GM12891 (cell line): Measurements from ENCODE around the gene CPLANE2.
A peak's percentile ranks its signal among the peaks of the same experiment; 100 is the strongest.
"Not testable (repeated sequence)": the region's sequence is repeated elsewhere in the genome, so short reads cannot be mapped to it uniquely, and the experiment has no call there.

Source experiments
- DNase-seq: peaks from one replicate; pipeline ENCODE4 v3.0.0; 2011; ENCODE audit warnings: low spot score; ENCODE audit not compliant: insufficient read length
- FAIRE-seq: peaks from 2 replicates; lab custom pipeline; 2011; peaks lifted over from hg19 to GRCh38; lab: Jason Lieb, UNC
- PAX5 ChIP-seq: IDR thresholded peaks from 2 replicates; pipeline ENCODE4 v1.6.1; 2011; ENCODE audit warnings: low read length, moderate library complexity, mild to moderate bottlenecking; ENCODE audit not compliant: insufficient read depth, severe bottlenecking
- POLR2A ChIP-seq: IDR thresholded peaks from 2 replicates; pipeline ENCODE4 v1.6.1; 2011; ENCODE audit warnings: low read depth, low read length, control low read depth
- POLR2AphosphoS5 ChIP-seq: IDR thresholded peaks from 2 replicates; pipeline ENCODE4 v1.6.1; 2011; ENCODE audit warnings: low read depth, low read length, control low read depth
- POU2F2 ChIP-seq: IDR thresholded peaks from 2 replicates; pipeline ENCODE4 v1.6.1; 2011; ENCODE audit warnings: low read depth, mild to moderate bottlenecking, control low read depth, low read length, moderate library complexity
- SPI1 ChIP-seq: IDR thresholded peaks from 2 replicates; pipeline ENCODE4 v1.6.1; 2011; ENCODE audit warnings: low read depth, low read length, control low read depth
- TAF1 ChIP-seq: IDR thresholded peaks from 2 replicates; pipeline ENCODE4 v1.6.1; 2011; ENCODE audit warnings: low read depth, low read length, control low read depth

Gene CPLANE2

DNA sequence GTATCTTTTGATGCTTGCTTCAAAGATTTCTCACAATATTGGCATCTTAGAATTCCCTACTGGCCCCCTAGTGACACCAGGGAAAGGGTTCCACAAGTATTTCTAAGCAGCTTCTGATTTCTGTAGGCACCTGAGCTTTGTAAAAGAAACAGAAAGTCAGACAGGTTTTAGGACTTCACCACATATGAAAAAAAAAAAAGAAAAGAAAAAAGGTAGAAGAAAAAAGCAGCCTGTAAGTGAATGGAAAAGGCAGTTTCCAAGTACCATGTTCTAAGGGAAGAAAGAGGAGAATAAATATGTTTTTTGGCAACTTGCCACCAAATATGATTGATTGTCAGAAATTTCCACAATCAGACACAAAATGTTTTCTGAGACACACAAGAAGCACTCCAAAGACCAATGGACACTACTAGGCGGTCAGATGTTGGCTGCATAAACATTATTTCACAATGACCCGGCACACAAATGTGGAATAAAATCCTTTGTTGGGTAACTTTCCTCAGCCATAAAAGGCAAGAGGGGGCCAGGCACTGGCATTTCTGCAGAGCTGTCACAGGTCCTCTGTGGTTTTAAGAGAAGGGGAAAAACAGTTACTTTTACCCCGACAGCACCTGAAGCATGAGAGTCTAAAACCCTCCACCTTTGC lies 12.7 kb upstream of the CPLANE2 start:
- DNase-seq = no peak

GRCh38 chr1:16248603-16249516 lies 11.9 kb upstream of the CPLANE2 start:
- TF ChIP-seq TAF1 = no peak
- TF ChIP-seq PAX5 = peak; percentile 62
- TF ChIP-seq POLR2AphosphoS5 = no peak
- 0 out of 2 replicates have a peak, but pooled peaks have one; percentile 2 for TF ChIP-seq SPI1
- DNase-seq (peak; percentile 56), FAIRE-seq (peak; percentile 87)

More for the DNA sequence above, 12.7 kb upstream of the CPLANE2 start:
- TF ChIP-seq TAF1 (no peak), PAX5 (no peak), SPI1 (no peak), POLR2A (no peak), POLR2AphosphoS5 (no peak), POU2F2 (no peak)
- FAIRE-seq = no peak

- DNase-seq (no peak), FAIRE-seq (no peak)
- TF ChIP-seq SPI1 = no peak
- TF ChIP-seq POU2F2 = no peak
- TF ChIP-seq POLR2A = no peak
- no peak for TF ChIP-seq POLR2AphosphoS5
- no peak for TF ChIP-seq TAF1
- TF ChIP-seq PAX5 = no peak
Observed at GRCh38 chr1:16248007-16248436, 11.0 kb upstream of the CPLANE2 start.

GRCh38 chr1:16247441-16247840 lies 10.5 kb upstream of the CPLANE2 start:
- no peak for TF ChIP-seq POLR2AphosphoS5
- TF ChIP-seq POLR2A = no peak
- no peak for TF ChIP-seq PAX5
- TF ChIP-seq POU2F2 = no peak
- DNase-seq (no peak), FAIRE-seq (no peak)

- DNase-seq = no peak
- no peak for TF ChIP-seq POLR2AphosphoS5
- no peak for TF ChIP-seq SPI1
- TF ChIP-seq PAX5 = no peak
- TF ChIP-seq POLR2A = no peak
- TF ChIP-seq TAF1 = no peak
- FAIRE-seq = no peak
Observed at GRCh38 chr1:16246961-16247360, 10.0 kb upstream of the CPLANE2 start.

DNA sequence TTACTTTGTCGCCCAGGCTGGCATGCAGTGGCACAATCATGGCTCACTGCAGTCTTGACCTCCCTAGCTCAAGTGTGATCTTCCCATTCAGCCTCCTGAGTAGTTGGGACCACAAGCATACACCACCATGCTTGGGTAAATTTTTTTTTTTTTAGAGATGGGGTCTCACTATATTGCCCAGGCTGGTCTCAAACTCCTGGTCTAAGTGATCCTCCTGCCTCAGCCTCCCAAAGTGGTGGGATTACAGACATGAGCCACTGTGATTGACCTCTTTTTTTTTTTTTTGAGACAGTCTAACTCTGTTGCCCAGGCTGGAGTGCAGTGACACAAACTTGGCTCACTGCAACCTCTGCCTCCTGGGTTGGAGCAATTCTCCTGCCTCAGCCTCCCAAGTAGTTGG lies 9.3 kb upstream of the CPLANE2 start:
- FAIRE-seq, DNase-seq: not testable (repeated sequence)

DNA sequence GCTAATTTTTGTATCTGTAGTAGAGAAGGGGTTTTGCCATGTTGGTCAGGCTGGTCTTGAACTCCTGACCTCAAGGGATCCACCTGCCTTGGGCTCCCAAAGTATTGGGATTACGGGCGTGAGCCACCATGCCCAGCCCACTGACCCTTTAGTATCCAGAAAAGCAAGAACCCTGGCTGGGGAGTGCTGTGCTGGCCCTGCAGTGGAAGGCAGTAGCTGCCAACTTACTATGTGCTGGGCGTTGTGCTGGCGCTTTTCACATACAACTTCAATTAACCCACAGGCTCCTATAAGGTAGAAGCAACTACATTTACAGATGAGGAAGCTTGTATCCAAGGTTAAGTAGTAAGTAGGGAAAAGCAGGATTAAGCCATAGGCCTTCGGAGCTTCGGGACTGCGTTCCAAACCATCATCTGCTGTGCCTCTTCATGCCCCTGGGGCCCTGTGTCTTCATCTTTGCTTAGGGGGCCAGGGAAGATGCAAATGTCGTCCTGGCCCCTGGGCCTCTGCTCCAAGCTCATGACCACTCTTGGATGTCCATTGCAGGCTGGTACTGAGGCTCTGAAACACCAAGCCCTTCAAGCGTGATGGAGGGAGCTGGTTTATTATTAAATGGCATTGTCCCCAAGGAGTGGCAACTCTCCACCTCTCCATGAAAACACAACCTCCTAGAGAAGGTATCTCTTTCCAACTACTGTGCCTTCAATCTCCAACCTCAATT lies 8.7 kb upstream of the CPLANE2 start:
- FAIRE-seq (no peak), DNase-seq (no peak)

DNA sequence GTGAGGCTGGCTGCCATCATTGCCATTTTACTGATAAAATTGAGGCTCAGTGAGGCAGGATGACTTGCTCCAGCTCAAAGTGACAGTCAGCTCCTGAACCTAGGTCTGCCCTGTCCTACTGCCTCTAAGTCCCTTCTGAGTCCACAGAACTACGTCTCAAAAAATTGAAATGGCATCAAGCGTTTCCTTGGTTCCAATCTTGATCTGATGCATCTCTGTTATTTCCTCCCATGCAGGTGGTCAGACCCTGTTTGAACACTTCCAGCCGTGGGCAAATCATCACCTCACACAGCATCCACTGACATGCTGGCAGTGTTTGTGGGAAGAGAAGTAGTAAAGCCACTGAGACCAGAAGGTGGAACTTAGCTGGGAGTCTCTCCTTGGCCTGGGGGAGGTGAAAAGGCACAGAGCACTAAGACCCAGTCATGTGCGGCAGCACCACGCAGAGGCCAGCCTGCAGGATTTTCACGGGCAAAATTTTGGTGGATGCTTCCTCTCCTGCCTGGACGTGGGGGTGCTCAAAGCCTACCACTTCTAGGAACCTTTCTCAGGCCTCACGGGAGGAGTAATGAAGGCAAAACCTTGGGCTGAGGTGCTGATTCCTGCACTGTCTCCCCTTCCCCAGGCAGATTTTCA lies 7.8 kb upstream of the CPLANE2 start:
- no peak for DNase-seq
- FAIRE-seq = no peak
- no peak for TF ChIP-seq POU2F2
- no peak for TF ChIP-seq POLR2AphosphoS5
- no peak for TF ChIP-seq SPI1
- TF ChIP-seq POLR2A = no peak
- no peak for TF ChIP-seq PAX5
- no peak for TF ChIP-seq TAF1

More for the DNA sequence above, 8.7 kb upstream of the CPLANE2 start:
- TF ChIP-seq POLR2AphosphoS5 (no peak), POU2F2 (no peak), PAX5 (no peak), SPI1 (no peak)
